H9 (cell line): ENCODE measurements around the gene ADGRD1. TPM values are rescaled to one million over a fixed set of nuclear protein-coding genes. Genes with fewer than 3 reads are reported as not detected.

Source experiments
- DNase-seq: peaks from one replicate; pipeline ENCODE4 v3.0.0-alpha.2; 2017
- H2AFZ ChIP-seq: one replicate; pipeline ENCODE4 v1.6.1; 2013; ENCODE audit warnings: mild to moderate bottlenecking, low read length, control low read depth, moderate library complexity
- H2AK5ac ChIP-seq: 2 replicates; pipeline ENCODE4 v1.6.1; 2013; ENCODE audit warnings: low read length, control low read depth, mixed read lengths; ENCODE audit not compliant: insufficient read length
- H2BK120ac ChIP-seq: one replicate; pipeline ENCODE4 v1.6.1; 2013; ENCODE audit warnings: low read depth, mild to moderate bottlenecking, low read length, control low read depth, inconsistent platforms; ENCODE audit not compliant: poor library complexity, severe bottlenecking
- H2BK12ac ChIP-seq: 2 replicates; pipeline ENCODE4 v1.6.1; 2013; ENCODE audit warnings: low read length, control low read depth, mixed read lengths, low read depth; ENCODE audit not compliant: insufficient read length
- H2BK15ac ChIP-seq: 2 replicates; pipeline ENCODE4 v1.6.1; 2013; ENCODE audit warnings: low read depth, low read length, control low read depth
- H2BK20ac ChIP-seq: one replicate; pipeline ENCODE4 v1.6.1; 2013; ENCODE audit warnings: low read depth, mild to moderate bottlenecking, low read length, control low read depth, inconsistent platforms; ENCODE audit not compliant: poor library complexity, severe bottlenecking
- H2BK5ac ChIP-seq: 2 replicates; pipeline ENCODE4 v1.6.1; 2013; ENCODE audit warnings: low read length, control low read depth, mixed read lengths; ENCODE audit not compliant: insufficient read length
- H3K14ac ChIP-seq: 2 replicates; pipeline ENCODE4 v1.6.1; 2013; ENCODE audit warnings: low read length, control low read depth; ENCODE audit not compliant: insufficient read depth
- H3K18ac ChIP-seq: 2 replicates; pipeline ENCODE4 v1.6.1; 2013; ENCODE audit warnings: low read depth, mild to moderate bottlenecking, mixed read lengths, low read length, control low read depth; ENCODE audit not compliant: insufficient read length
- H3K23ac ChIP-seq: 2 replicates; pipeline ENCODE4 v1.6.1; 2013; ENCODE audit warnings: low read length, control low read depth, mixed read lengths, low read depth; ENCODE audit not compliant: insufficient read length
- H3K23me2 ChIP-seq: 2 replicates; pipeline ENCODE4 v1.6.1; 2013; ENCODE audit warnings: low read depth, mild to moderate bottlenecking, mixed read lengths, low read length, control low read depth; ENCODE audit not compliant: insufficient read length, poor library complexity, severe bottlenecking
- H3K27ac ChIP-seq: 2 replicates; pipeline ENCODE4 v1.5.1; 2013; ENCODE audit warnings: low read length, control low read depth, mixed read lengths, low read depth; ENCODE audit not compliant: insufficient read length
- H3K27me3 ChIP-seq: 2 replicates; pipeline ENCODE4 v1.6.1; 2013; ENCODE audit warnings: low read length, control low read depth, inconsistent platforms; ENCODE audit not compliant: insufficient read depth
- H3K4ac ChIP-seq: 2 replicates; pipeline ENCODE4 v1.6.1; 2013; ENCODE audit warnings: low read depth, mild to moderate bottlenecking, control low read depth, inconsistent platforms, low read length, moderate library complexity
- H3K4me1 ChIP-seq: 2 replicates; pipeline ENCODE4 v1.6.1; 2013; ENCODE audit warnings: low read length, control low read depth, inconsistent platforms; ENCODE audit not compliant: insufficient read depth
- H3K4me2 ChIP-seq: 2 replicates; pipeline ENCODE4 v1.6.1; 2013; ENCODE audit warnings: low read length, control low read depth, mixed read lengths; ENCODE audit not compliant: insufficient read length, insufficient read depth
- H3K56ac ChIP-seq: 2 replicates; pipeline ENCODE4 v1.6.1; 2013; ENCODE audit warnings: low read depth, mild to moderate bottlenecking, mixed read lengths, low read length, control low read depth; ENCODE audit not compliant: insufficient read length
- H3K79me1 ChIP-seq: 2 replicates; pipeline ENCODE4 v1.6.1; 2013; ENCODE audit warnings: low read depth, mild to moderate bottlenecking, moderate library complexity, low read length, control low read depth, inconsistent platforms; ENCODE audit not compliant: insufficient read depth, poor library complexity, severe bottlenecking
- H3K79me2 ChIP-seq: 2 replicates; pipeline ENCODE4 v1.6.1; 2013; ENCODE audit warnings: low read length, control low read depth, inconsistent platforms; ENCODE audit not compliant: insufficient read depth
- H3K9ac ChIP-seq: 2 replicates; pipeline ENCODE4 v1.6.1; 2013; ENCODE audit warnings: low read length, control low read depth, mixed read lengths; ENCODE audit not compliant: insufficient read length; ENCODE audit errors: extremely low read depth
- H3K9me3 ChIP-seq: one replicate; pipeline ENCODE4 v1.6.1; 2013; ENCODE audit warnings: low read depth, low read length, inconsistent platforms; ENCODE audit not compliant: control insufficient read depth
- H3T11ph ChIP-seq: one replicate; pipeline ENCODE4 v1.6.1; 2013; ENCODE audit warnings: mild to moderate bottlenecking, low read length, control low read depth, inconsistent platforms
- H4K20me1 ChIP-seq: one replicate; pipeline ENCODE4 v1.6.1; 2013; ENCODE audit not compliant: control insufficient read depth, insufficient read length, insufficient read depth
- H4K5ac ChIP-seq: 2 replicates; pipeline ENCODE4 v1.6.1; 2013; ENCODE audit warnings: low read depth, mild to moderate bottlenecking, mixed read lengths, low read length, control low read depth; ENCODE audit not compliant: insufficient read length
- H4K8ac ChIP-seq: replicated peaks from 2 replicates; pipeline ENCODE4 v1.6.1; 2013; ENCODE audit warnings: low read length, control low read depth, mixed read lengths, low read depth; ENCODE audit not compliant: insufficient read length
- H4K91ac ChIP-seq: 2 replicates; pipeline ENCODE4 v1.6.1; 2013; ENCODE audit warnings: low read depth, mild to moderate bottlenecking, moderate library complexity, mixed read lengths, low read length, control low read depth; ENCODE audit not compliant: insufficient read length
- H3K27ac Mint-ChIP-seq, 3 experiments: 2 replicates in 2 of 3; 3 replicates in 1 of 3; pipeline ENCODE4 v1.8.0; 2020 to 2021; ENCODE audit warnings: mixed read lengths in 3 of 3, mild to moderate bottlenecking in 1 of 3, moderate library complexity in 1 of 3
- H3K27me3 Mint-ChIP-seq: 2 replicates; pipeline ENCODE4 v1.8.0; 2021; ENCODE audit warnings: low read depth, mild to moderate bottlenecking, moderate library complexity, mixed read lengths
- H3K36me3 Mint-ChIP-seq, 3 experiments: 2 replicates in 2 of 3; 3 replicates in 1 of 3; pipeline ENCODE4 v1.8.0; 2020 to 2021; ENCODE audit warnings: low read depth in 3 of 3, mixed read lengths in 3 of 3; ENCODE audit not compliant: insufficient read depth in 1 of 3
- H3K4me1 Mint-ChIP-seq, 2 experiments: 2 replicates each; pipeline ENCODE4 v1.8.0; 2020; ENCODE audit warnings: mixed read lengths in 2 of 2
- H3K4me3 Mint-ChIP-seq, 2 experiments: 2 replicates in 1 of 2; 3 replicates in 1 of 2; pipeline ENCODE4 v1.8.0; 2020 to 2021; ENCODE audit warnings: mild to moderate bottlenecking in 2 of 2, mixed read lengths in 2 of 2, moderate library complexity in 1 of 2
- H3K9me3 Mint-ChIP-seq, 2 experiments: 2 replicates in 1 of 2; 3 replicates in 1 of 2; pipeline ENCODE4 v1.8.0; 2020; ENCODE audit warnings: mild to moderate bottlenecking in 2 of 2, mixed read lengths in 2 of 2, moderate library complexity in 1 of 2
- CTCF ChIP-seq: fragments of 200-600 bp; sonication (generic); conservative IDR thresholded peaks from 3 replicates; pipeline ENCODE4 v1.8.0; 2021; ENCODE audit warnings: antibody characterized with exemption, mild to moderate bottlenecking
- WGBS: extraction: QIAGEN DNeasy Blood & Tissue Kit; methylation state at CpG from one replicate; pipeline ENCODE4 v1.1.7; 2013; ENCODE audit warnings: missing lambda C conversion rate, low lambda C conversion rate, mixed read lengths; ENCODE audit not compliant: insufficient read length; ENCODE audit errors: extremely low coverage; 5-methylcytosine and 5-hydroxymethylcytosine counted together
- total RNA-seq: library from RNA; stranded (reverse); gene quantifications from 2 replicates; pipeline ENCODE4 v1.2.1, GENCODE V29; 2021

ADGRD1 gene
- total RNA-seq, 1 experiment from 2014 or later: 0.52 TPM

GRCh38 chr12:131096681-131097181, 143.0 kb downstream of the ADGRD1 start:
- peaks cover 1% of the 10 kb centered on the region for H3K27me3 Mint-ChIP-seq
- H2BK120ac ChIP-seq: no peak overlapping the region

More at GRCh38 chr12:131096681-131097181, 143.0 kb downstream of the ADGRD1 start:
- no peaks in the 10 kb centered on the region for H3K36me3 Mint-ChIP-seq
- Histone ChIP-seq H3T11ph (no peak overlapping the region), H4K91ac (no peak overlapping the region), H2BK12ac (no peak overlapping the region), H2BK15ac (no peak overlapping the region), H4K20me1 (no peaks in the 10 kb centered on the region), H3K23me2 (no peaks in the 10 kb centered on the region), H2BK5ac (no peak overlapping the region), H2BK20ac (no peak overlapping the region), H2AK5ac (no peak overlapping the region), H3K14ac (no peak overlapping the region; the same call in 1 of the 2 replicates), H3K9ac (no peak overlapping the region), H3K18ac (no peak overlapping the region), H4K8ac (no peak overlapping the region), H3K4me2 (no peak overlapping the region), H3K56ac (no peak overlapping the region), H3K23ac (no peak overlapping the region), H3K27me3 (no peaks in the 10 kb centered on the region), H3K9me3 (no peaks in the 10 kb centered on the region), H3K4me1 (no peaks in the 10 kb centered on the region), H4K5ac (no peak overlapping the region), H3K4ac (no peak overlapping the region; the same call in 1 of the 2 replicates), H3K27ac (no peak overlapping the region), H3K79me1 (no peaks in the 10 kb centered on the region), H2AFZ (no peak overlapping the region), H3K79me2 (no peaks in the 10 kb centered on the region)
- peak; percentile 17 for DNase-seq
- H3K4me1 Mint-ChIP-seq: no peaks in the 10 kb centered on the region
- no peak overlapping the region for H3K4me3 Mint-ChIP-seq
- WGBS: no CpG with 5 or more reads among the region's 13 CpGs
- H3K9me3 Mint-ChIP-seq: no peaks in the 10 kb centered on the region
- no peak for TF ChIP-seq CTCF
- H3K27ac Mint-ChIP-seq: no peak overlapping the region
